Measurements from ENCODE around the gene WDR3. TPM values are rescaled to one million over a fixed set of nuclear protein-coding genes. Genes with fewer than 3 reads are reported as not detected.

WDR3 gene
- polyA plus RNA-seq, 3 donors: 4.8 to 14.8 (median 7.2) TPM

DNA sequence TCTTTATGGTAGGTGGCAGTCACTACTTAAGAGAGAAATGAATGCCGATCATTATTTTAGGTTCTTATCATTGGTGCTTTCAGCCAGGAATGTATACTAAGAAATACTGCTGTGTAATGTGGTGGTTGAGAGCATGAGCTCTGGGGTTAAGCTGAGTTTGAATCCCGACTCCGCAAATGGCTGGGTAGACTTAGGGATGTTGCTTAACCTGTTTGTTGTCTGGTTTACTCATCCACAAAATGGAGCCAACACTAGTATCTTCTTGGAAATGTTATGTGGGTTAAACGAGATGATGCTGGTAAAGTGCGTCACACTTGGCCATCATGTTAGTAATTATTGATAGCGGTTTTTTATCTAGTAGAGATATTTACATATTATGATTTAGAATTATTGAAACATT, 83.8 kb downstream of the WDR3 start:
- no peak overlapping the region for H3K27ac ChIP-seq (ENCODE audit: low read depth, low read length)
- whole genome bisulfite sequencing, 3 donors: 78 to 94% (median 83%) methylated on average over 6 of the region's 6 CpGs

DNA sequence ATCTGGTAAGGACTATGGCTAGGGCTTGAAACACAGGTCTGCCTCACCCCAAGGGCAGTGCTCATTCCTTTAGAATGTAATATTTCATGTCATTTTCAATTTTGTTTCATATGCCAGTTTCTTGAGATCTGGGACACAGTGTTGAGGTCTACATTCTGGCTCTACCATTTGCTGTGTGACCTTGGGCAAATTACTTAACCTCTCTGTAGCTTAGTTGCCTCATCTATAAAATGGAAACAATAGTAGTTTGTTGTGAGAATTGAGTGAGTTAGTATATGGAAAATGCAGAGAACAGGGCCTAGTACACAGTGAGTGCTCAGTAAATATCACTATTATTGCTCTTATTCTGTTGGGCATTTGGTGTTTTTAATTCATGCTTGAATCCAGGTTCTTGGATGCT, 84.4 kb downstream of the WDR3 start:
- no peak overlapping the region for H3K27ac ChIP-seq (ENCODE audit: low read depth, low read length)

Other genes with a start within 250 kb of the WDR3 start
- gene GDAP2, start 118 bp upstream of the WDR3 start, polyA plus RNA-seq: 1 to 10 TPM; 3.6 to 8.7 (median 5.3) TPM

All from adipose tissue (tissue), 3 donors.